A549 treated with RU486 at 1 μM for 4 hours (cell line): ENCODE data around the gene GALNT15. TPM values are rescaled to one million over a fixed set of nuclear protein-coding genes. Genes with fewer than 3 reads are reported as not detected.

ENCODE experiments used
- total RNA-seq: library from RNA; stranded (reverse); fragments of 200-300 nt; extraction: Qiagen RNA extraction; gene quantifications from 5 replicates; pipeline ENCODE4 v1.2.3, GENCODE V29; 2022; ENCODE audit warnings: low read depth

GALNT15 gene, protein sequence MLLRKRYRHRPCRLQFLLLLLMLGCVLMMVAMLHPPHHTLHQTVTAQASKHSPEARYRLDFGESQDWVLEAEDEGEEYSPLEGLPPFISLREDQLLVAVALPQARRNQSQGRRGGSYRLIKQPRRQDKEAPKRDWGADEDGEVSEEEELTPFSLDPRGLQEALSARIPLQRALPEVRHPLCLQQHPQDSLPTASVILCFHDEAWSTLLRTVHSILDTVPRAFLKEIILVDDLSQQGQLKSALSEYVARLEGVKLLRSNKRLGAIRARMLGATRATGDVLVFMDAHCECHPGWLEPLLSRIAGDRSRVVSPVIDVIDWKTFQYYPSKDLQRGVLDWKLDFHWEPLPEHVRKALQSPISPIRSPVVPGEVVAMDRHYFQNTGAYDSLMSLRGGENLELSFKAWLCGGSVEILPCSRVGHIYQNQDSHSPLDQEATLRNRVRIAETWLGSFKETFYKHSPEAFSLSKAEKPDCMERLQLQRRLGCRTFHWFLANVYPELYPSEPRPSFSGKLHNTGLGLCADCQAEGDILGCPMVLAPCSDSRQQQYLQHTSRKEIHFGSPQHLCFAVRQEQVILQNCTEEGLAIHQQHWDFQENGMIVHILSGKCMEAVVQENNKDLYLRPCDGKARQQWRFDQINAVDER
- total RNA-seq: 0.02 to 0.14 TPM (median 0.07 TPM) in 3 of 5 replicates, not detected in the others

DNA sequence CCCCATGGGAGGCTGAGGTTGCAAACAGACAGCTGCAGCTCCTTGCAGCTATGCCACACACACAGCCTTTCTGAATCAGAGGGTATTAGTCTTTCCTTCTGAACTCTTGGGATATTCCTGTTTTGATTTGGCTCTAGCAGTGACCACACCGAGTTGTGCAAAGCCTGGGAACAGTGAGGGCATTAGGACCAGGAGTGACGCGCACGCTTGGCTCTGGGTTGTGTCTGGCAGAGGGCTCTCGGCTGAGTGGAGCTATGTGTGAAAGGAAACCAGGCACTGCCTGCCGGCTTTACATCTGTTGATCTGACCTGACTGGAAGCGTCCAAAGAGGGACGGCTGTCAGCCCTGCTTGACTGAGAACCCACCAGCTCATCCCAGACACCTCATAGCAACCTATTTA, at the start of gene GALNT15:
TSS of gene GALNT15 (plus strand) at position 292 of the 400 bp plus-strand sequence. CDS start 472 bp downstream, outside the sequence.

DNA sequence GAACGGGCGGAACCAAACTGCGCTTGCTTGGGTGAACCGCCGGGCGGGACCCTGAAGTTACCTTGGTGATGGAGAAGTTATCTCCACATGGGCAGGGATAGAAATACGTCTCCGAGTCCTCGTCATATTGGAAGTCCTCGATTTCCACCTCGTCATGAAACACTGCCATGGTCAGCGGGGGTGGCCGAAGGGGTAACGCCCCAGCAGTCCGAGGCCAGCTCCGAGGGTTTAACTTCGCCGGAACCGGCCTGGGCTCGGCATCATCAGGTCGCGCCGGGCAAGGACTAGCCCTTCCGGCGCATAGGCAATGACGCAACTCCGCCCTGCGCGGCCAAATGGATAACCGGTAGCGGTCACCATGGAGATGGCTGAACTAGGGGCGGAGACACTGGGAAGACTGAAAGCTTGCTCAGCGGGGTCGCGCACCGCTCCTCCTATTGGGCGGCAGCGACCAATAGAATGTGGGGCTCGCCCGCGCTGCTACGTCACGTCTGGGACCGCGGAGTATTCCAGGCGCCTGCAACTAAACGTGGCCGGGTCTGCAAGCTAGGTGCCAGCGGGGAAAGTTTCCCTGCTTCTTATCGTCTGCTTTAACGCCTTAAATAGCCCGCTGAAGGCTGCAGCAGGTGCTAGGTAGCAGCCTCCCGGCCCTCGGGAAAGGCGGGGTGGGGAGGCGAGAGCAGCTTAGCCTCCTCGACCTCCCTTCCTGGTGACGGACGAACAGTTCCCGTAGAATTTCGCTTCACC, 90.4 kb downstream of the GALNT15 start, which contains the start of the genes DPH3 and OXNAD1:
TSS of gene DPH3 (minus strand) at position 236 of the 747 bp plus-strand sequence. CDS start at position 169, 67 bp downstream.
TSS of gene OXNAD1 (plus strand) at position 505 of the 747 bp plus-strand sequence. CDS start 5,741 bp downstream, outside the sequence.

Other genes with a start within 250 kb of the GALNT15 start
- gene DPH3, start 90.3 kb downstream of the GALNT15 start, total RNA-seq: 17.9 to 25.3 TPM (median 21.1 TPM) in 5 replicates
- gene OXNAD1, start 90.5 kb downstream of the GALNT15 start, total RNA-seq: 6.3 to 8.1 TPM (median 7.6 TPM) in 5 replicates